Right ventricle myocardium superior (tissue), 1 donor: ENCODE results near the gene SPN. TPM values are rescaled to one million over a fixed set of nuclear protein-coding genes. Genes with fewer than 3 reads are reported as not detected.
"Not testable (repeated sequence)": the region's sequence is repeated elsewhere in the genome, so short reads cannot be mapped to it uniquely, and the experiment has no call there.

Source experiments
- ATAC-seq: fragments of 200-7000 bp; cut with Tn5 transposase; one replicate; pipeline ENCODE4 v1.9.1; 2020; ENCODE audit warnings: mild to moderate bottlenecking; ENCODE audit not compliant: poor library complexity
- DNase-seq: peaks from one replicate; pipeline ENCODE4 v3.0.0-alpha.2; 2020
- intact Hi-C: fragments of 100-400 bp; cut with DNase I; formaldehyde crosslinking; loops from one replicate; pipeline ENCODE4 v1.11.2; 2022
- total RNA-seq: library from RNA; stranded (reverse); fragmentation: NEBNext Ultra II Directional; extraction: Animal tissue kit (Norgen Biotek cat#: 25700); gene quantifications from one replicate; pipeline ENCODE4 v1.2.1, GENCODE V29; 2021
- donor health status: DM: no; HTN: yes; CAD: no; lungs with severe emphysema.

The SPN gene
- total RNA-seq, 1 donor from 2014 or later = 0.91 TPM

GRCh38 chr16:29696881-29697331, 33.9 kb downstream of the SPN start:
- intact Hi-C loops = loop anchor here (5.0 kb wide), 1 partner anchor 325 kb away; the partner anchor contains the start of gene C16orf92
- ATAC-seq (no peak), DNase-seq (no peak)

- ATAC-seq (no peak), DNase-seq (no peak)
- intact Hi-C loops = loop anchor here (5.0 kb wide), 1 partner anchor 325 kb away; the partner anchor contains the start of gene C16orf92
Observed at GRCh38 chr16:29697391-29697790, 34.3 kb downstream of the SPN start.

- ATAC-seq (no peak), DNase-seq (no peak)
- intact Hi-C loops = loop anchor here (5.0 kb wide), 1 partner anchor 324 kb away; the partner anchor contains the start of gene C16orf92
Observed at GRCh38 chr16:29698042-29698441, 35.0 kb downstream of the SPN start.

GRCh38 chr16:29698484-29699323, 35.7 kb downstream of the SPN start:
- no peak for ATAC-seq
- intact Hi-C loops = loop anchor here (5.0 kb wide), 1 partner anchor 324 kb away; the partner anchor contains the start of gene C16orf92
- no peak for DNase-seq

DNA sequence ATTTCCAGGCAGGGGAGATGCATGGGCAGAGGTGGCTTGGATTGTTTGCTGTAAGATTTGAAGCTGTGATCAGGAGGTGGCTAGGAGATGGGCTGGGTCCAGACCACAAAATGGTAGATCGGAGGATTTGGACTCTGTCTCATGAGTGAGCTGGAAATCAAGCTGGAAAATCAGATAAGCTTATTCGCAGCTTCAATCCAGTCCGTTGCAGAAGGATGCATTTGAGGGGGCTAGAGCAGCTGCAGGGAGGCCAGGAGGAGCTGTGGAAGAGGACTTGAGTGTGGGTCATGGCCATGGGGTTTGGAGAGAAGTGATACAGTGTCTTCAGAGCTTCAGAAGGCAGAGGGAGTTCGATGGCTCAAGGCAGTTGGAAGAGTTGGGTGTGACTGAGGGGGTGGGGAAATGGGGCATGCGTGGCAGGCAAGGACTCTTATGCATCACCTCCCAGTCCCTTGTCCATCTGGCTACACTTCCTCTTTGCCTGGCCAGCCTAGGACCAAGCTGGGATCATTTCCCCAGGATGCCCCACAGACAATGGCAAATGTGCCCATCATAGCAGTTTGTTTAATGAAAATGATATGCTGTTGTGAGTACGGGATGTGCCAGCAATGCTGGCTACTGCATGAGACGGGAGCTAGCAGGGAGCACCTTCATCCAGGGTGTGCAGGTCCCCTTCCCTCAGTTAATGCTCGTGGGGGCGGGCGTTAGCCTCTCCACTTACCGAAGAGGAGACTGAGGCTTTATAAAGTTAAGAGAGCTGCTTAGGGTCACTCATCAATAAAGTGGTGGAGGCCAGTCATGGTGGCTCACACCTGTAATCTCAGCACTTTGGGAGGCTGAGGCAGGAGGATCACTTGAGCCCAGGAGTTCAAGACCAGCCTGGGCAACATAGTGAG, 36.5 kb downstream of the SPN start:
- DNase-seq (no peak), ATAC-seq (no peak)
- intact Hi-C loops = loop anchor here (5.0 to 10.0 kb wide), 2 partner anchors 145 to 323 kb away; partner anchors contain the start of gene C16orf92

GRCh38 chr16:29700253-29700987, 37.4 kb downstream of the SPN start:
- peak; percentile 83 for DNase-seq
- intact Hi-C loops = loop anchor here (10.0 kb wide), 1 partner anchor 144 kb away; no protein-coding TSS in a partner anchor
- ATAC-seq = peak; percentile 93

DNA sequence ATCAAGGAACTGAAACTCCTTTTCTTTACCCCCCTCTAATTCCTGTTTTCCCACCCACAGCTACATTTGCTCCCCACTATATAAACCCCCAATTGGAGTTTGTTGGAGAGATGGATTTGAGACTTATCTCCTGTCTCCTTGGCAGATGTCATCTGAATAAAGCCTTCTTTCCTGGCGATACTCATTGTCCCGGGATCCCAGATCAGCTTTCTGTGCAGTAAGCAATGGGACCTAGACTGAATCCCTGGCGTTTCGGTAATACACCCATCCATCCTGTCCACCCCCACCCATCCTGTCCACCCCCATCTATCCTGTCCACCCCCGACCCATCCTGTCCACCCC, 38.1 kb downstream of the SPN start:
- ATAC-seq (no peak), DNase-seq (no peak)
- intact Hi-C loops = loop anchor here (10.0 kb wide), 1 partner anchor 144 kb away; no protein-coding TSS in a partner anchor

DNA sequence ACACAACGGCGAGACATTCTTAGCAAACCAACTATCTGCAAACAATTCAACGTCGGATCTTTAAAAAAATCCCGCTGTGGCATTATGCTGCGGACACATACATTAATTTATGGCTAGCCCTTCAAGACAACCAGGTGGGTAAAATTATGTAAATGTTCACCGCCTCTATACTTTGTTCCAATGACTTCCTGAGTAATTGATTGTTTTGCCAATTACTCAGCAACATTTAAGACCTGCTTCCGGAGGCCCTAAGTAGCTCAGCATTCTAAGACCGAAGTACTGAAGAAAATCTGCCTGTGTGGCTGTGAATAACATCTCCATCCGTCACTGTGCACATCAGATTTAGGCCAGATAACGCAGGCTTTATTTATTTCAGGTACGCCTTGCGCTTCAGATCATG, 39.2 kb downstream of the SPN start:
- DNase-seq (no peak), ATAC-seq (no peak)
- intact Hi-C loops = loop anchor here (10.0 kb wide), 1 partner anchor 143 kb away; no protein-coding TSS in a partner anchor

- no peak for ATAC-seq
- intact Hi-C loops = loop anchor here (10.0 kb wide), 1 partner anchor 140 kb away; no protein-coding TSS in a partner anchor
- DNase-seq = no peak
Observed at GRCh38 chr16:29705030-29705429, 42.0 kb downstream of the SPN start.

GRCh38 chr16:29707160-29707559, 44.1 kb downstream of the SPN start:
- not testable (repeated sequence) for DNase-seq, ATAC-seq
- intact Hi-C loops = loop anchor here (10.0 kb wide), 1 partner anchor 138 kb away; no protein-coding TSS in a partner anchor

DNA sequence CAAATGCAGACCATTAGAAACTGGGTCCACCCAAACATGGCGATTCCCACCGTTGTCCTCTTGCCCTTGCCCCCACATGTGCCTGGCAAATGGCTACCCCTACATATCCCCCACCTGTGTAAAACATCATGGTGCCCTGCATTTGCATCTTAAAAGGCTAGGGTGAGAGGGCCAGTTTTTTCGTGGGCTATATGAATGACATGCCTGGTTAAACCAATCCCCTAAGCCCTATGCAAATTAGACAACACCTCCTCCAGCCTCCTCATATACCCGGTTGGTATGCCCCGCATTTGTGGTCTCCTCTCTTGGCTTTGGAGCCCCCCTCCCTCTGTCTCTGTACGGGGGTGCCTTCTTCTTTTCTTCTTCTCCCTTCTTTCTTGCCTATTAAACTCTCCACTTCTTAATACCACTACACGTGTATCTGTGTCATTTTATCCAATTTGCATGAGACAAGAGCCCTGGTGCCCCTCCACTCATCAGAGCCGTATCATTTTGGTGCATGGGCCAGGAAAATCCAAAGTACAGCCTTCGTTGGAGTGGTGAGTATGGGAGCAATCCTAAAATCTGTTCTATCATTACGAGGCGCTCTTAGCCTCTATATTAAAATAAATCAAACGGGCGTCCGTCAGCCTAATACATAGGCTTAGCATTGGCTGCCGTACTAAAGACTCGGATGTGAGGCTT, 46.0 kb downstream of the SPN start:
- intact Hi-C loops = loop anchor here (10.0 kb wide), 1 partner anchor 136 kb away; no protein-coding TSS in a partner anchor
- no peak for DNase-seq
- ATAC-seq = no peak

DNA sequence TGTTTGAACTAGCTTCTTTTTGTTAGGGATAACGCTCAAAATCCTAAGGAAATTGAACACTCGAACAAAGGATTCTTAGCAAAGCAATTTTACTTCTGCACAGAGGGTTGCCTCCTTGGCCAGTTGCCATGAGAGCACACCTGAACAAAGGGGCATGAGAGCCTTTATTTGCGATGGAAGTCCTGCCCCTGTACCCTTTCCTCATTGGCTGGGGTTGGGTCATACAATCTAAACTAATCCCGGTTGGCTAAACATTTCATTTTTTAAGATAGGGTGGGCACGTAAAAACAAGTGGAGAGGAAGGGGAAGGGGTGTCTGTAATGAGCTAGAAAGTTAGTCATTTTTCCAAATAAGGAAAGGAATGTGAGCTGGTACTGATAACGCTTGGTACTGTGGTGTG, 46.6 kb downstream of the SPN start:
- DNase-seq, ATAC-seq: not testable (repeated sequence)
- intact Hi-C loops = loop anchor here (10.0 kb wide), 1 partner anchor 135 kb away; no protein-coding TSS in a partner anchor

DNA sequence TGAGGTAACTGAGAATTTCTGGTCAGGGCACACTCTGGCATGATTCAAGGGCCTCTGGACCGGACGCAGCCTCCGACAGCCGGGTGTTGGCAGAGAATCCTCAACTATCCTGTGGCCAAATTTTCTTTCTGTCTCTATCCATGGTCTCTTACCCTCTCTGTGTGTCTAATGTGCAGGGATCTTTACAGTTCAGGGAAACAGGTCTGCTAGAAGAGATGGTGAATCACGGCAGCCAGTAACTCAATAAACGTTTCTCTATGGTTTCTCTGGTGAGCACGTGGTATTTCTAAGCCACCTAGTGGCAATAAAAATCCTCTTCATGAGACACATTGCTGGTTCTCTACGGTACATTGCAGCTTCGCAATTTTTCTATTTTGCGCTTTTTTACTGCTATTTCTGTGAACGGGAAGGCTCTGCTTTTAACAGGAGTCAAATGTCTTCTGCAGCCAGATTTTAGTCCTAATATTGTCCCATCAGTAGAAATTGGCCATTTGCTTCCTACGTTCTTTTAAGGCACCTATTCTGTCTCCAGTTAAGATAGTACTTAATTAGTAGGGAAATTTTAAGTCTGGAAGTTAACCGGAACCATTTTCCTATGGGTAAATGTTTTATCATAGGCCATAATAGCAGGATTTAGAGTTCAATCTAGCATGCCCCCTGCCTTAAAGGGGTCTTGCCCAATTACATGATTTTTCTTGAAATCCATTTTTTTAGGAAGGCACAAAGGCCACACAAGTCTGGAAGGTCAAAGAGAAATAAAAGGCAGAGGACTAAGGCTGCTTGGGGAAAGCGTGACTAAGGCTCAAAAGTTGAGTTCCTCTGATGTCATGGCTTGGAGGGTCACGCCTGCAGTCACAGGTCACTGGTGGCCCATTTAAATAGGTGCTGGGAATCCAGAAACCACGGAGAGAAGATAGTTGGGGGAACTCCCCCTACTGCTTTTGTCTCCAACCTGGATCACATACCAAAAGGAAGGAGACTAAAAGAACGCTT, 47.5 kb downstream of the SPN start:
- DNase-seq (no peak), ATAC-seq (peak; percentile 87)
- intact Hi-C loops = no loop called here

DNA sequence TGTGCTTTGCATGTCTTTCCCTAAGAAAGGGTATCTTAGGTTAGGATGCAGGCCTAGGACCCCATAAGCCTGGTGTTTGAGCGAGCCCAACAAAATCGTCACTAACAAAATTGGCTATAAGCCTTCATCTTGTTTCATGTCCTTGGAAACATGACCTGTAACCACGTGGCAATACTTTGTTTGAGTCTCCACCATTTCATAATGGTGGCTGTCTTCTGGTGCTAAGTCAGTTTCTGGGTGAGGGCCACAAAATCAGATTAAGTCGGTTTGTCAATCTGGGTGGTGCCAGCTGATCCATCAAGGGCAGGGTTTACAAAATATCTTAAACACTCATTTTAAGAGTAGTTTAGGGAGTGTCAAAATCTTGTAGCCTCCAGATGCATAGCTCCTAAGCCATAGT, 49.8 kb downstream of the SPN start:
- ATAC-seq = no peak
- DNase-seq = no peak
- intact Hi-C loops = no loop called here

GRCh38 chr16:29714396-29714795, 51.3 kb downstream of the SPN start:
- DNase-seq (no peak), ATAC-seq (no peak)
- intact Hi-C loops = no loop called here

DNA sequence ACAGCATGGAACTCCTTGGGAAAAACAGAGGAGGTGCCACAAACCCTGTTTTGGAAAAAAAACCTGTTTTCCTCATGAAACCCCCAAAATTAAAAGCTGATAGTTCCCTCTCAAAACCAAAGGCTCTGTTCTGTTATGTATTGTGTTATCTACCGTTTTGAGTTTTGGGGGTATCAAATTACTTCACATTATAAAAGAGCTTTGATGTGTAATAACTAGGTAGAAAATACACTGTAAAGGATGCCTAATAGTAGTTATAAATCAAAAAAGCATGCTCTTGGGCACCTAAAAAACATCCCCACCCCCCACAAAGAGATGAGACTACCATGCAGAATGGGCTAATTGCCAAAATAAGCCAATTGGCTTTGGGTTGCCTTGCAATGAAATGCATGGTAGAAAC, 51.9 kb downstream of the SPN start:
- intact Hi-C loops = no loop called here
- DNase-seq (no peak), ATAC-seq (no peak)
